HG03439 (cell line): Measurements from ENCODE around the gene TXLNA.
A peak's percentile ranks its signal among the peaks of the same experiment; 100 is the strongest.
"Not testable (repeated sequence)": the region's sequence is repeated elsewhere in the genome, so short reads cannot be mapped to it uniquely, and the experiment has no call there.

ENCODE experiments used
- ATAC-seq: cut with Tn5 transposase; IDR thresholded peaks from one replicate; pipeline ENCODE4 v1.9.1; 2021; ENCODE audit warnings: mild to moderate bottlenecking, moderate library complexity; ENCODE audit not compliant: unreplicated experiment

The TXLNA gene

GRCh38 chr1:32179443-32180185 is at the start of gene TXLNA:
TSS of gene TXLNA (plus strand) at chr1:32179675. CDS start at chr1:32180346, 671 bp downstream.
- peak; percentile 75 for ATAC-seq

- ATAC-seq = not testable (repeated sequence)
Observed at GRCh38 chr1:32133950-32134280, 45.6 kb upstream of the TXLNA start.

GRCh38 chr1:32137111-32137510 is 42.4 kb upstream of the TXLNA start:
- ATAC-seq = no peak

- no peak for ATAC-seq
Observed at GRCh38 chr1:32138965-32139364, 40.5 kb upstream of the TXLNA start.

GRCh38 chr1:32142446-32143301 is 36.8 kb upstream of the TXLNA start:
- no peak for ATAC-seq

- ATAC-seq = not testable (repeated sequence)
Observed at GRCh38 chr1:32143302-32143695, 36.2 kb upstream of the TXLNA start.

GRCh38 chr1:32144033-32144432 is 35.4 kb upstream of the TXLNA start:
- ATAC-seq = no peak

GRCh38 chr1:32147799-32148198 is 31.7 kb upstream of the TXLNA start:
- not testable (repeated sequence) for ATAC-seq

- ATAC-seq = no peak
Observed at GRCh38 chr1:32150847-32151246, 28.6 kb upstream of the TXLNA start.

GRCh38 chr1:32151319-32151787 is 28.1 kb upstream of the TXLNA start:
- no peak for ATAC-seq

- no peak for ATAC-seq
Observed at GRCh38 chr1:32159189-32159588, 20.3 kb upstream of the TXLNA start.

- no peak for ATAC-seq
Observed at GRCh38 chr1:32163405-32163804, 16.1 kb upstream of the TXLNA start.

- ATAC-seq = not testable (repeated sequence)
Observed at GRCh38 chr1:32165633-32166032, 13.8 kb upstream of the TXLNA start.

GRCh38 chr1:32170991-32171390 is 8.5 kb upstream of the TXLNA start:
- no peak for ATAC-seq

GRCh38 chr1:32172621-32173245 is 6.7 kb upstream of the TXLNA start:
- no peak for ATAC-seq

- ATAC-seq = no peak
Observed at GRCh38 chr1:32178380-32179192, 889 bp upstream of the TXLNA start.

- peak; percentile 3 for ATAC-seq
Observed at GRCh38 chr1:32179193-32179442, 357 bp upstream of the TXLNA start.

GRCh38 chr1:32180186-32181060 is 948 bp downstream of the TXLNA start:
- peak; percentile 28 for ATAC-seq

- ATAC-seq = no peak
Observed at GRCh38 chr1:32181065-32181464, 1.6 kb downstream of the TXLNA start.

GRCh38 chr1:32181563-32181962 is 2.1 kb downstream of the TXLNA start:
- no peak for ATAC-seq
